B cell (primary cell): Measurements from ENCODE around the gene ETV2.

Experiments used
- EZH2 ChIP-seq: IDR thresholded peaks from 2 replicates; pipeline ENCODE4 v1.6.1; 2012; ENCODE audit warnings: borderline replicate concordance, low read depth, mild to moderate bottlenecking, moderate library complexity, low read length; ENCODE audit not compliant: insufficient read depth, poor library complexity, severe bottlenecking
- TF ChIP-seq, protein P1 (sequence below): fragments of 200-600 bp; IDR thresholded peaks from one replicate; pipeline ENCODE4 v1.8.0; 2022; ENCODE audit warnings: antibody characterized with exemption, mild to moderate bottlenecking

DNA sequence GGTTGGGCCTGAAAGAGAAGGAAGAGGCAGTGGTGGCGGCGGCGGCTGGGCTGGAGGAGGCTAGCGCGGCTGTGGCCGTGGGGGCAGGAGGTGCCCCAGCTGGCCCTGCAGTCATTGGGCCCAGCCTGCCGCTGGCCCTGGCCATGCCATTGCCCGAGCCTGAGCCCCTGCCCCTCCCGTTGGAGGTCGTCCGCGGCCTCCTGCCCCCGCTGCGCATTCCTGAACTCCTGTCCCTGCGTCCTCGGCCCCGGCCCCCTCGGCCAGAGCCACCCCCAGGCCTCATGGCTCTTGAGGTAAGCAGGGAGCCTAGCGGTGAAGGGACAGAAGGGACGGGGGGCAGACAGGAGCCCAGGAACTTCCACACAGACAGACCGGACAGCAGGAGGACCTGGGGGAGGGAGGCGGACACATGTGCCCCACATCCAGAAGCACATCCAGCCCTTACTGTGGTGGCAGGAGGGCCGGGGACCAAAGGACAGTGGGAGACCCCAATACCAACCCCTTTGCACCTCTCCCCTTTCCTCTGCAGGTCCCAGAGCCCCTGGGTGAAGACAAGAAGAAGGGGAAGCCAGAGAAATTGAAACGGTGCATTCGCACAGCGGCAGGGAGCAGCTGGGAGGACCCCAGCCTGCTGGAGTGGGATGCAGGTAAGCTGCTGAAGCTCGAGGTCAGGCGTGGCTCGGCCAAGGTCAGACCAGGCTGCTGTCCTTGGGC, 7.7 kb upstream of the ETV2 start:
- TF ChIP-seq, protein P1, sequence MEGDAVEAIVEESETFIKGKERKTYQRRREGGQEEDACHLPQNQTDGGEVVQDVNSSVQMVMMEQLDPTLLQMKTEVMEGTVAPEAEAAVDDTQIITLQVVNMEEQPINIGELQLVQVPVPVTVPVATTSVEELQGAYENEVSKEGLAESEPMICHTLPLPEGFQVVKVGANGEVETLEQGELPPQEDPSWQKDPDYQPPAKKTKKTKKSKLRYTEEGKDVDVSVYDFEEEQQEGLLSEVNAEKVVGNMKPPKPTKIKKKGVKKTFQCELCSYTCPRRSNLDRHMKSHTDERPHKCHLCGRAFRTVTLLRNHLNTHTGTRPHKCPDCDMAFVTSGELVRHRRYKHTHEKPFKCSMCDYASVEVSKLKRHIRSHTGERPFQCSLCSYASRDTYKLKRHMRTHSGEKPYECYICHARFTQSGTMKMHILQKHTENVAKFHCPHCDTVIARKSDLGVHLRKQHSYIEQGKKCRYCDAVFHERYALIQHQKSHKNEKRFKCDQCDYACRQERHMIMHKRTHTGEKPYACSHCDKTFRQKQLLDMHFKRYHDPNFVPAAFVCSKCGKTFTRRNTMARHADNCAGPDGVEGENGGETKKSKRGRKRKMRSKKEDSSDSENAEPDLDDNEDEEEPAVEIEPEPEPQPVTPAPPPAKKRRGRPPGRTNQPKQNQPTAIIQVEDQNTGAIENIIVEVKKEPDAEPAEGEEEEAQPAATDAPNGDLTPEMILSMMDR, result no peak
- no peak for TF ChIP-seq EZH2
